OCI-LY1 (cell line): Measurements from ENCODE around the gene FBRSL1.

ENCODE experiments used
- H2AFZ ChIP-seq: fragments of 200-600 bp; sonication (generic), shearing (Covaris generic); 2 replicates; pipeline ENCODE4 v1.6.0; 2014; ENCODE audit warnings: antibody characterized with exemption, mild to moderate bottlenecking, low read length
- H3F3A ChIP-seq: fragments of 200-600 bp; sonication (generic), shearing (Covaris generic); 2 replicates; pipeline ENCODE4 v1.6.0; 2014; ENCODE audit warnings: mild to moderate bottlenecking, antibody characterized with exemption, low read length, moderate library complexity; ENCODE audit not compliant: insufficient read depth
- H3K27ac ChIP-seq: fragments of 200-600 bp; sonication (generic); 2 replicates; pipeline ENCODE4 v1.5.1; 2014; ENCODE audit warnings: low read length, mixed run types, mild to moderate bottlenecking, low read depth; ENCODE audit not compliant: poor library complexity, severe bottlenecking
- H3K27me3 ChIP-seq: fragments of 200-600 bp; sonication (generic); 2 replicates; pipeline ENCODE4 v1.6.0; 2014; ENCODE audit warnings: antibody characterized with exemption, mild to moderate bottlenecking, low read length, moderate library complexity; ENCODE audit not compliant: insufficient read depth
- H3K36me3 ChIP-seq: fragments of 200-600 bp; sonication (generic); 2 replicates; pipeline ENCODE4 v1.6.1; 2014; ENCODE audit warnings: mild to moderate bottlenecking, antibody characterized with exemption, low read length, moderate library complexity, mixed read lengths; ENCODE audit not compliant: insufficient read depth
- H3K4me1 ChIP-seq: fragments of 200-600 bp; sonication (generic); 2 replicates; pipeline ENCODE4 v1.5.1; 2014; ENCODE audit warnings: mild to moderate bottlenecking, low read length, moderate library complexity; ENCODE audit not compliant: insufficient read depth, severe bottlenecking
- H3K4me2 ChIP-seq: fragments of 200-600 bp; sonication (generic), shearing (Covaris generic); 2 replicates; pipeline ENCODE4 v1.6.1; 2014; ENCODE audit warnings: low read length
- H3K4me3 ChIP-seq: fragments of 200-600 bp; sonication (generic); 2 replicates; pipeline ENCODE4 v1.5.1; 2014; ENCODE audit warnings: low read length, low read depth, mild to moderate bottlenecking, mixed read lengths; ENCODE audit not compliant: poor library complexity, severe bottlenecking
- H3K79me2 ChIP-seq: fragments of 200-600 bp; shearing (Covaris generic); 2 replicates; pipeline ENCODE4 v1.6.1; 2016; ENCODE audit warnings: mixed run types, low read length, mixed read lengths; ENCODE audit not compliant: insufficient read depth
- H3K9ac ChIP-seq: fragments of 200-600 bp; sonication (generic), shearing (Covaris generic); 2 replicates; pipeline ENCODE4 v1.6.1; 2014; ENCODE audit warnings: mild to moderate bottlenecking, low read length, mixed read lengths
- H3K9me2 ChIP-seq: fragments of 200-600 bp; sonication (generic), shearing (Covaris generic); 2 replicates; pipeline ENCODE4 v1.6.1; 2014; ENCODE audit warnings: low read depth, mild to moderate bottlenecking, low read length, mixed read lengths
- H3K9me3 ChIP-seq: fragments of 200-600 bp; shearing (Covaris generic); 2 replicates; pipeline ENCODE4 v1.6.1; 2014; ENCODE audit warnings: low read length, mixed read lengths
- H4K20me1 ChIP-seq: fragments of 200-600 bp; sonication (generic), shearing (Covaris generic); 2 replicates; pipeline ENCODE4 v1.6.0; 2016; ENCODE audit warnings: mild to moderate bottlenecking, low read length; ENCODE audit not compliant: insufficient read depth
- EZH2 ChIP-seq: fragments of 200-600 bp; sonication (generic), shearing (Covaris generic); IDR thresholded peaks from 2 replicates; pipeline ENCODE4 v1.8.0; 2017; ENCODE audit warnings: borderline replicate concordance, mixed run types, mild to moderate bottlenecking, antibody characterized with exemption, low read length, moderate library complexity, mixed read lengths
- TF ChIP-seq, protein P1 (sequence below): fragments of 200-600 bp; sonication (generic), shearing (Covaris generic); IDR thresholded peaks from 2 replicates; pipeline ENCODE4 v1.5.1; 2017; ENCODE audit warnings: mild to moderate bottlenecking, antibody characterized with exemption, low read length, moderate library complexity, mixed read lengths

FBRSL1 gene

DNA sequence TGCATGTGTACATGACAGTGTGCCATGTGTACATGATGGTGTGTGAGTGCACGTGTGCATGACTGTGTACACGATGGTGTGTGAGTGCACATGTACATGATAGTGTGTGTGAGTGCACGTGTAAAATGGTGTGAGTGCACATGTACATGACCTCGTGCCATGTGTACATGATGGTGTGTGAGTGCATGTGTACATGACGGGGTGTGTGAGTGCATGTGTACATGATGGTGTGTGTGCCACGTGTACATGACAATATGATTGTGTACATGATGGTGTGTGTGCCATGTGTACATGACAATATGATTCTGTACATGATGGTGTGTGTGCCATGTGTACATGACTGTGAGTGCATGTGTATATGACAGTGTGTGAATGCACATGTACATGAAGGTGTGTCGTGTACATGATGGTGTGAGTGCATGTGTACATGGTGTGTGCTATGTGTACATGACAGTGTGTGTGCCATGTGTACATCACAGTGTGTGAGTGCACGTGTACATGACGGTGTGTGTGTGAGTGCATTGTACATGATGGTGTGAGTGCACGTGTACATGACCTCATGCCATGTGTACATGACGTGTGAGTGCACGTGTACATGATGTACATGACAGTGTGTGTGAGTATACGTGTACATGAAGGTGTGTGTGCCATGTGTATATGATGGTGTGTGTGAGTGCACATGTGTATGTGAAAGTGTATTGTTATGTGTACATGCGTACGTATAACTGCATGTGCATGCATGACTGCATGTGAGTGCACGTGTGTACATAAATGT, 46.3 kb downstream of the FBRSL1 start:
- no peak overlapping the region for H3K4me3 ChIP-seq
- H3K9me3 ChIP-seq: no peaks in the 10 kb centered on the region
- no peaks in the 10 kb centered on the region for H3K4me1 ChIP-seq

DNA sequence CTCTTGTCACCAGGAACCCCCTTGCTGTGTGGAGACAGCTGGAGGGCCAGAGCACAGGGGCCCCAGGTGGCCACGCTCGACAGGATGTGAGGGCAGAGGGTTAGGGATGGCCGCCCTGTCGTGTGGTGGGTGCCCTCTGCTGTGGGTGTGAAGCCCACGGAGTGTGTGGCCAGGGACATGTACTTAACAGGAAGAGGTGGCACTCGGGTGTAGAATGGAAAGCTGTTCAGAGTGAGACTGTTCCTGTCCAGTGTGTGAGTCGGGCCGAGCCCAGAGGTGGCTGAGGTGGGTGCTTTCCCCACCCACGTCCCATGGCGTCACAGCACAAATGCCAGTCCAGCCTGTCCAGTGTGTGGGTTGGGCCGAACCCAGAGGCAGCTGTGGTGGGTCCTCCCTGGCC, 47.1 kb downstream of the FBRSL1 start:
- TF ChIP-seq EZH2: no peak
- TF ChIP-seq, protein P1, sequence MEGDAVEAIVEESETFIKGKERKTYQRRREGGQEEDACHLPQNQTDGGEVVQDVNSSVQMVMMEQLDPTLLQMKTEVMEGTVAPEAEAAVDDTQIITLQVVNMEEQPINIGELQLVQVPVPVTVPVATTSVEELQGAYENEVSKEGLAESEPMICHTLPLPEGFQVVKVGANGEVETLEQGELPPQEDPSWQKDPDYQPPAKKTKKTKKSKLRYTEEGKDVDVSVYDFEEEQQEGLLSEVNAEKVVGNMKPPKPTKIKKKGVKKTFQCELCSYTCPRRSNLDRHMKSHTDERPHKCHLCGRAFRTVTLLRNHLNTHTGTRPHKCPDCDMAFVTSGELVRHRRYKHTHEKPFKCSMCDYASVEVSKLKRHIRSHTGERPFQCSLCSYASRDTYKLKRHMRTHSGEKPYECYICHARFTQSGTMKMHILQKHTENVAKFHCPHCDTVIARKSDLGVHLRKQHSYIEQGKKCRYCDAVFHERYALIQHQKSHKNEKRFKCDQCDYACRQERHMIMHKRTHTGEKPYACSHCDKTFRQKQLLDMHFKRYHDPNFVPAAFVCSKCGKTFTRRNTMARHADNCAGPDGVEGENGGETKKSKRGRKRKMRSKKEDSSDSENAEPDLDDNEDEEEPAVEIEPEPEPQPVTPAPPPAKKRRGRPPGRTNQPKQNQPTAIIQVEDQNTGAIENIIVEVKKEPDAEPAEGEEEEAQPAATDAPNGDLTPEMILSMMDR: no peak
- H3K27ac ChIP-seq: no peak overlapping the region
- H3K4me2 ChIP-seq: no peak overlapping the region
- H3K79me2 ChIP-seq: no peaks in the 10 kb centered on the region
- H3K9me2 ChIP-seq: no peaks in the 10 kb centered on the region
- no peaks in the 10 kb centered on the region for H3F3A ChIP-seq
- 0 out of 2 replicates have a peak, but pooled peaks cover 7% of the 10 kb centered on the region for H3K27me3 ChIP-seq
- no peaks in the 10 kb centered on the region for H3K4me1 ChIP-seq
- no peaks in the 10 kb centered on the region for H3K9me3 ChIP-seq
- no peak overlapping the region for H3K4me3 ChIP-seq
- H3K9ac ChIP-seq: no peak overlapping the region
- no peak overlapping the region for H2AFZ ChIP-seq
- no peaks in the 10 kb centered on the region for H4K20me1 ChIP-seq
- H3K36me3 ChIP-seq: no peaks in the 10 kb centered on the region

More for the DNA sequence above, 46.3 kb downstream of the FBRSL1 start:
- Histone ChIP-seq H3F3A (no peaks in the 10 kb centered on the region), H3K27me3 (0 out of 2 replicates have a peak, but pooled peaks cover 1% of the 10 kb centered on the region), H3K9me2 (no peaks in the 10 kb centered on the region), H3K9ac (no peak overlapping the region), H2AFZ (no peak overlapping the region), H3K27ac (no peak overlapping the region), H3K4me2 (no peak overlapping the region), H4K20me1 (no peaks in the 10 kb centered on the region), H3K36me3 (no peaks in the 10 kb centered on the region), H3K79me2 (no peaks in the 10 kb centered on the region)
- TF ChIP-seq, protein P1: no peak
- no peak for TF ChIP-seq EZH2

DNA sequence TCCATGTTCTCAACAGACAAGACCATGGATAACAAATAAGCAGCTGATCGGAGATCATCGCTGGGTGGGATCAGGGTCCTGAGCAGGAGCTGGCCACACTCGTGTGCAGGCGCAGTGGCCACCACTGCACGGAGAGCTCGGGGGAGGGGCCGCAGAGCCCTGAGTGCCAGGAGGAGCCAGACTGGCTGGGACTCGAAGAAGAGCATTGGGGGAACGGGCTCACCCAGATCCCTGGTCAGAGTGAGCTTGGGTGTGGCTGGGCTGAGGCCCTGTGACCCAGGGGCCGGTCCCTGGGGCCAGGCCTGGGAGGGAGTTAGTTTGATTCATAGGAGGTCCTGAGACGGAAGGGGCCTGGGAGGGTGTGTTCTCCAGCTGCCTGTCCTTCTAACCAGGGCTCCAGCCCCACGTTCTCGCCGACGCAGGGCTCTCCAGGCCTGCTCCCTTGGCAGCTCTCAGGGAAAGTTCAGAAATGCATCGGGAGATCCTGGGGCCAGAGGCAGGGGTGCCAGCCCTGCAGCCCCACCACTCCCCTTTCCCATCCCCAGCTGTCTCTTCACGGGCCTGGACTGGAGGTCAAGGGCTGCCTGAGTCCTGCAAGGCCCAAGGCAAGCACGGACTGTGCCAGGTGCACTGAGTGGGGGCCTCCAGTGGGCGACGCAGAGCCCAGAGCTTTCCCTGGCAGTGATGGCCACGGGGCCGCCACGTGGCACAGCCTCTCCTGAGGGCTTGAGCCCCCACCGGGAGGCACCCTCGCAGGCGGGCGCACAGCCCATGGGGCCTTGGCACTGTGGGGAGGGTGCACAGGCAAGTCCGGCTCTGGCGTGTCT, 48.1 kb downstream of the FBRSL1 start:
- Histone ChIP-seq H3K9ac (no peak overlapping the region), H3K9me3 (no peaks in the 10 kb centered on the region), H3K4me3 (no peak overlapping the region), H3K36me3 (no peaks in the 10 kb centered on the region), H4K20me1 (no peaks in the 10 kb centered on the region), H3K27ac (no peak overlapping the region), H2AFZ (no peak overlapping the region), H3K4me2 (no peak overlapping the region), H3F3A (no peaks in the 10 kb centered on the region), H3K27me3 (0 out of 2 replicates have a peak, but pooled peaks cover 7% of the 10 kb centered on the region), H3K9me2 (no peaks in the 10 kb centered on the region), H3K4me1 (no peaks in the 10 kb centered on the region), H3K79me2 (no peaks in the 10 kb centered on the region)
- TF ChIP-seq, protein P1: no peak
- TF ChIP-seq EZH2: no peak
